ENCODE measurements around the gene GMPR2.

Gene GMPR2

GRCh38 chr14:24249230-24250021 lies 16.7 kb downstream of the GMPR2 start:
- H3K18ac ChIP-seq (ENCODE audit: low read length) = no peak overlapping the region
- H2BK15ac ChIP-seq (replicated peaks; ENCODE audit: low read depth) = no peak overlapping the region
- no peak overlapping the region for H2AK5ac ChIP-seq (ENCODE audit: low read length)
- no peak overlapping the region for H3K27ac ChIP-seq (ENCODE audit: low read depth, low read length)
- H4K5ac ChIP-seq (ENCODE audit: low read length) = no peak overlapping the region
- no peak overlapping the region for H3K4me2 ChIP-seq (ENCODE audit: low read length)
- H3K79me1 ChIP-seq (ENCODE audit: low read length) = no peaks in the 10 kb centered on the region
- no peaks in the 10 kb centered on the region for H3K27me3 ChIP-seq (ENCODE audit: insufficient read depth, low read length, poor library complexity)
- H3K23ac ChIP-seq (ENCODE audit: low read length) = no peak overlapping the region
- no peak overlapping the region for H2BK5ac ChIP-seq (ENCODE audit: low read length)
- no peak for DNase-seq
- WGBS (ENCODE audit: extremely low coverage, insufficient coverage, low lambda C conversion rate) = no CpG with 5 or more reads among the region's 13 CpGs
- H3K4ac ChIP-seq (ENCODE audit: low read depth, low read length) = no peak overlapping the region
- no peak overlapping the region for H4K8ac ChIP-seq (ENCODE audit: low read depth, low read length)
- no peaks in the 10 kb centered on the region for H3K4me1 ChIP-seq (ENCODE audit: control insufficient read depth, low read depth, low read length)
- no peaks in the 10 kb centered on the region for H3K36me3 ChIP-seq (ENCODE audit: control insufficient read depth, insufficient read depth, low read length)
- no peak overlapping the region for H2BK120ac ChIP-seq (ENCODE audit: low read depth, low read length)
- H3K4me3 ChIP-seq (ENCODE audit: low read length) = no peak overlapping the region
- no peak overlapping the region for H3K56ac ChIP-seq (ENCODE audit: low read length)
- H3K9ac ChIP-seq (ENCODE audit: low read length) = no peak overlapping the region
- H3K79me2 ChIP-seq (ENCODE audit: control insufficient read depth, insufficient read depth, low read length) = no peaks in the 10 kb centered on the region

DNA sequence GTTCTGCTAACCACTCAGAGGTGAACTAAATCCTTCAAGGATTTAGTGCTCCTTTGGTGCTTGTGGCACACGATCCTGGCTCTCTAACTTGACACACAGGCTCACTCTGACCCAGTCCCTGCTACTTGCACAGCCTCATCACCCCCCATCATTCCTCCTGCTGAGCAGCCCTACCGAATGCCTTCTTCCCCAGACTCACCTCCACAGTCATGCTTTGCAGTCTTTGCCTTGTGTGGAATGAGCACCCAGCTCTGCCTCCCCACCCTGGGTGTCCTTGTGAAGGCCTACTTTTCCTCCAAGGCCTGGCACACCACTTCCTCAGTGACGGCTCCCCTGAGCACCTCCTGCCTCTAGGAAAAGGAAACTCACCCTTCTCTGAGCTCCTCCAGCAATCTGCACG lies 17.6 kb downstream of the GMPR2 start:
- Histone ChIP-seq H3K79me2 (ENCODE audit: control insufficient read depth, insufficient read depth, low read length) (no peaks in the 10 kb centered on the region), H3K4me3 (ENCODE audit: low read length) (no peak overlapping the region), H3K9ac (ENCODE audit: low read length) (no peak overlapping the region), H3K18ac (ENCODE audit: low read length) (no peak overlapping the region), H4K5ac (ENCODE audit: low read length) (no peak overlapping the region), H3K4me1 (ENCODE audit: control insufficient read depth, low read depth, low read length) (no peaks in the 10 kb centered on the region), H3K4me2 (ENCODE audit: low read length) (no peak overlapping the region), H3K23ac (ENCODE audit: low read length) (no peak overlapping the region), H2BK5ac (ENCODE audit: low read length) (no peak overlapping the region), H2BK120ac (ENCODE audit: low read depth, low read length) (no peak overlapping the region), H3K4ac (ENCODE audit: low read depth, low read length) (no peak overlapping the region), H3K27ac (ENCODE audit: low read depth, low read length) (no peak overlapping the region), H3K56ac (ENCODE audit: low read length) (no peak overlapping the region), H3K79me1 (ENCODE audit: low read length) (no peaks in the 10 kb centered on the region), H4K8ac (ENCODE audit: low read depth, low read length) (no peak overlapping the region), H3K27me3 (ENCODE audit: insufficient read depth, low read length, poor library complexity) (no peaks in the 10 kb centered on the region), H3K36me3 (ENCODE audit: control insufficient read depth, insufficient read depth, low read length) (no peaks in the 10 kb centered on the region), H2BK15ac (replicated peaks; ENCODE audit: low read depth) (no peak overlapping the region), H2AK5ac (ENCODE audit: low read length) (no peak overlapping the region)
- DNase-seq = no peak
- WGBS (ENCODE audit: extremely low coverage, insufficient coverage, low lambda C conversion rate) = no CpG with 5 or more reads among the region's 4 CpGs

GRCh38 chr14:24251880-24252288 lies 19.2 kb downstream of the GMPR2 start:
- DNase-seq = no peak
- H3K27ac ChIP-seq (ENCODE audit: low read depth, low read length) = no peak overlapping the region
- no CpG with 5 or more reads among the region's 1 CpG for WGBS (ENCODE audit: extremely low coverage, insufficient coverage, low lambda C conversion rate)

GRCh38 chr14:24252289-24253124 lies 19.8 kb downstream of the GMPR2 start:
- H4K5ac ChIP-seq (ENCODE audit: low read length) = no peak overlapping the region
- H3K9ac ChIP-seq (ENCODE audit: low read length) = no peak overlapping the region
- H3K27ac ChIP-seq (ENCODE audit: low read depth, low read length) = no peak overlapping the region
- H3K4ac ChIP-seq (ENCODE audit: low read depth, low read length) = no peak overlapping the region
- H2BK5ac ChIP-seq (ENCODE audit: low read length) = no peak overlapping the region
- H3K56ac ChIP-seq (ENCODE audit: low read length) = no peak overlapping the region
- no peak for DNase-seq
- H2BK120ac ChIP-seq (ENCODE audit: low read depth, low read length) = no peak overlapping the region
- H3K79me2 ChIP-seq (ENCODE audit: control insufficient read depth, insufficient read depth, low read length) = no peaks in the 10 kb centered on the region
- H3K4me2 ChIP-seq (ENCODE audit: low read length) = no peak overlapping the region
- H3K18ac ChIP-seq (ENCODE audit: low read length) = no peak overlapping the region
- H3K23ac ChIP-seq (ENCODE audit: low read length) = no peak overlapping the region
- H3K36me3 ChIP-seq (ENCODE audit: control insufficient read depth, insufficient read depth, low read length) = no peaks in the 10 kb centered on the region
- H3K4me1 ChIP-seq (ENCODE audit: control insufficient read depth, low read depth, low read length) = no peaks in the 10 kb centered on the region
- H2AK5ac ChIP-seq (ENCODE audit: low read length) = no peak overlapping the region
- no peaks in the 10 kb centered on the region for H3K27me3 ChIP-seq (ENCODE audit: insufficient read depth, low read length, poor library complexity)
- no peaks in the 10 kb centered on the region for H3K79me1 ChIP-seq (ENCODE audit: low read length)
- no peak overlapping the region for H4K8ac ChIP-seq (ENCODE audit: low read depth, low read length)
- H3K4me3 ChIP-seq (ENCODE audit: low read length) = no peak overlapping the region
- WGBS (ENCODE audit: extremely low coverage, insufficient coverage, low lambda C conversion rate) = no CpG with 5 or more reads among the region's 11 CpGs
- H2BK15ac ChIP-seq (replicated peaks; ENCODE audit: low read depth) = no peak overlapping the region

More at GRCh38 chr14:24251880-24252288, 19.2 kb downstream of the GMPR2 start:
- no peak overlapping the region for H3K4me2 ChIP-seq (ENCODE audit: low read length)
- H3K9ac ChIP-seq (ENCODE audit: low read length) = no peak overlapping the region
- no peak overlapping the region for H3K4me3 ChIP-seq (ENCODE audit: low read length)
- no peak overlapping the region for H4K5ac ChIP-seq (ENCODE audit: low read length)
- H3K4me1 ChIP-seq (ENCODE audit: control insufficient read depth, low read depth, low read length) = no peaks in the 10 kb centered on the region
- no peak overlapping the region for H3K4ac ChIP-seq (ENCODE audit: low read depth, low read length)
- H3K79me1 ChIP-seq (ENCODE audit: low read length) = no peaks in the 10 kb centered on the region
- H2AK5ac ChIP-seq (ENCODE audit: low read length) = no peak overlapping the region
- no peak overlapping the region for H2BK15ac ChIP-seq (replicated peaks; ENCODE audit: low read depth)
- H3K18ac ChIP-seq (ENCODE audit: low read length) = no peak overlapping the region
- no peak overlapping the region for H3K23ac ChIP-seq (ENCODE audit: low read length)
- H2BK5ac ChIP-seq (ENCODE audit: low read length) = no peak overlapping the region
- H2BK120ac ChIP-seq (ENCODE audit: low read depth, low read length) = no peak overlapping the region
- no peaks in the 10 kb centered on the region for H3K36me3 ChIP-seq (ENCODE audit: control insufficient read depth, insufficient read depth, low read length)
- no peaks in the 10 kb centered on the region for H3K27me3 ChIP-seq (ENCODE audit: insufficient read depth, low read length, poor library complexity)
- no peak overlapping the region for H4K8ac ChIP-seq (ENCODE audit: low read depth, low read length)
- H3K56ac ChIP-seq (ENCODE audit: low read length) = no peak overlapping the region
- H3K79me2 ChIP-seq (ENCODE audit: control insufficient read depth, insufficient read depth, low read length) = no peaks in the 10 kb centered on the region

DNA sequence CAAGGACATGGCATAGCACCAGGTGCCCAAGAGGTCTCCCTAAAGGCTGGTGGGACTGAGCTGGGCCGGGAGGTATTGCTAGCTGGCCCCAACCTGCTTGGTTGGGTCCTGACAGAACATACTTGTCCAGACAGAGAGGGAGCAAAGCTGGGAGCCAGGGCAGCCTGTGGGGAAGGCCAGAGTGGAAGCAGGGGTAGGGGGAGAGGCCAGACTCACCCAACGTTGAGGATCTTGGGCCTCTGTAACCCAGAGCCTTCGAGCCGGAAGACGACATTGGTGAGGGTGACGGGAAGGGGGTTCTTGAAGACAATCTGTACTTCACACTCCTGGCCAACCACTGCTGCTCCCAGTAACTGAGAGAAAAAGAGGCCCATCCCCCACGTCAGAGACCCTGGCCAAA lies 21.2 kb downstream of the GMPR2 start:
- no peak overlapping the region for H3K18ac ChIP-seq (ENCODE audit: low read length)
- no peak for DNase-seq
- H3K4me3 ChIP-seq (ENCODE audit: low read length) = no peak overlapping the region
- H2BK5ac ChIP-seq (ENCODE audit: low read length) = no peak overlapping the region
- no peak overlapping the region for H4K8ac ChIP-seq (ENCODE audit: low read depth, low read length)
- WGBS (ENCODE audit: extremely low coverage, insufficient coverage, low lambda C conversion rate) = no CpG with 5 or more reads among the region's 7 CpGs
- no peak overlapping the region for H3K4me2 ChIP-seq (ENCODE audit: low read length)
- no peak overlapping the region for H3K23ac ChIP-seq (ENCODE audit: low read length)
- H2BK15ac ChIP-seq (replicated peaks; ENCODE audit: low read depth) = no peak overlapping the region
- H3K36me3 ChIP-seq (ENCODE audit: control insufficient read depth, insufficient read depth, low read length) = no peaks in the 10 kb centered on the region
- no peak overlapping the region for H4K5ac ChIP-seq (ENCODE audit: low read length)
- H3K79me1 ChIP-seq (ENCODE audit: low read length) = no peaks in the 10 kb centered on the region
- H3K56ac ChIP-seq (ENCODE audit: low read length) = no peak overlapping the region
- H3K27ac ChIP-seq (ENCODE audit: low read depth, low read length) = no peak overlapping the region
- H3K79me2 ChIP-seq (ENCODE audit: control insufficient read depth, insufficient read depth, low read length) = no peaks in the 10 kb centered on the region
- no peaks in the 10 kb centered on the region for H3K27me3 ChIP-seq (ENCODE audit: insufficient read depth, low read length, poor library complexity)
- no peaks in the 10 kb centered on the region for H3K4me1 ChIP-seq (ENCODE audit: control insufficient read depth, low read depth, low read length)
- no peak overlapping the region for H3K9ac ChIP-seq (ENCODE audit: low read length)
- H3K4ac ChIP-seq (ENCODE audit: low read depth, low read length) = no peak overlapping the region
- H2BK120ac ChIP-seq (ENCODE audit: low read depth, low read length) = no peak overlapping the region
- no peak overlapping the region for H2AK5ac ChIP-seq (ENCODE audit: low read length)
